GM23338 (cell line): ENCODE data around the gene CDK5. TPM values are rescaled to one million over a fixed set of nuclear protein-coding genes. Genes with fewer than 3 reads are reported as not detected.

Source experiments
- ATAC-seq: fragments of 200-7000 bp; cut with Tn5 transposase; 3 replicates; pipeline ENCODE4 v1.9.1; 2020
- DNase-seq: peaks from one replicate; pipeline ENCODE4 v3.0.0-alpha.2; 2015; ENCODE audit warnings: low spot score
- H2AFZ ChIP-seq: fragments of 200-600 bp; sonication (generic); 2 replicates; pipeline ENCODE4 v1.8.0; 2016; ENCODE audit warnings: antibody characterized with exemption, mild to moderate bottlenecking, moderate library complexity
- H3F3A ChIP-seq: fragments of 200-600 bp; sonication (generic); replicated peaks from 2 replicates; pipeline ENCODE4 v1.8.0; 2017; ENCODE audit warnings: antibody characterized with exemption, mixed run types, low read depth
- H3K27ac ChIP-seq: fragments of 200-600 bp; sonication (generic); 2 replicates; pipeline ENCODE4 v1.6.1; 2016; ENCODE audit warnings: low read depth
- H3K27me3 ChIP-seq: fragments of 200-600 bp; sonication (generic); 2 replicates; pipeline ENCODE4 v1.8.0; 2016; ENCODE audit warnings: mild to moderate bottlenecking, mixed run types, moderate library complexity; ENCODE audit not compliant: insufficient read depth
- H3K36me3 ChIP-seq: fragments of 200-600 bp; sonication (generic); 2 replicates; pipeline ENCODE4 v1.8.0; 2016; ENCODE audit warnings: mild to moderate bottlenecking; ENCODE audit not compliant: insufficient read depth
- H3K4me1 ChIP-seq: fragments of 200-600 bp; sonication (generic); 2 replicates; pipeline ENCODE4 v1.8.0; 2016; ENCODE audit warnings: mild to moderate bottlenecking, moderate library complexity; ENCODE audit not compliant: insufficient read depth
- H3K4me2 ChIP-seq: fragments of 200-600 bp; sonication (generic); 2 replicates; pipeline ENCODE4 v1.7.1; 2017; ENCODE audit warnings: mixed run types
- H3K4me3 ChIP-seq: fragments of 200-600 bp; sonication (generic); 2 replicates; pipeline ENCODE4 v1.6.1; 2016; ENCODE audit warnings: mixed run types
- H3K79me2 ChIP-seq: fragments of 200-600 bp; sonication (generic); replicated peaks from 2 replicates; pipeline ENCODE4 v1.8.0; 2017; ENCODE audit warnings: mild to moderate bottlenecking; ENCODE audit not compliant: insufficient read depth
- H3K9me2 ChIP-seq: fragments of 200-600 bp; sonication (generic); 2 replicates; pipeline ENCODE4 v1.8.0; 2017; ENCODE audit not compliant: insufficient read depth
- H4K20me1 ChIP-seq: fragments of 200-600 bp; sonication (generic); replicated peaks from 2 replicates; pipeline ENCODE4 v1.8.0; 2017; ENCODE audit warnings: mild to moderate bottlenecking; ENCODE audit not compliant: insufficient read depth
- H3K27ac Mint-ChIP-seq: 2 replicates; pipeline ENCODE4 v1.8.0; 2020; ENCODE audit warnings: inconsistent platforms, mild to moderate bottlenecking, moderate library complexity, mixed read lengths
- H3K27me3 Mint-ChIP-seq: 3 replicates; pipeline ENCODE4 v1.8.0; 2022; ENCODE audit warnings: low read depth, mild to moderate bottlenecking, moderate library complexity, mixed read lengths, inconsistent platforms; ENCODE audit not compliant: insufficient read depth, poor library complexity
- H3K36me3 Mint-ChIP-seq: 3 replicates; pipeline ENCODE4 v1.8.0; 2021; ENCODE audit warnings: low read depth, mild to moderate bottlenecking, inconsistent platforms, moderate library complexity, mixed read lengths
- H3K4me1 Mint-ChIP-seq: 3 replicates; pipeline ENCODE4 v1.8.0; 2020; ENCODE audit warnings: mild to moderate bottlenecking, inconsistent platforms, mixed read lengths
- H3K4me3 Mint-ChIP-seq: 3 replicates; pipeline ENCODE4 v1.8.0; 2021; ENCODE audit warnings: moderate library complexity, mild to moderate bottlenecking, inconsistent platforms, mixed read lengths
- H3K9me3 Mint-ChIP-seq: 3 replicates; pipeline ENCODE4 v1.8.0; 2020; ENCODE audit warnings: moderate library complexity, mild to moderate bottlenecking, inconsistent platforms, mixed read lengths
- CREB1 ChIP-seq: fragments of 250-450 bp; sonication (Bioruptor Pico); IDR thresholded peaks from 2 replicates; pipeline ENCODE4 v1.5.0; 2020; ENCODE audit warnings: low read depth, mild to moderate bottlenecking, moderate library complexity
- CTCF ChIP-seq, 2 experiments: fragments of 200-600 bp in 1 of 2; sonication (generic) in 1 of 2; conservative IDR thresholded peaks; 2 replicates each; pipeline versions ENCODE4 v1.5.1 to v1.6.1; 2016 to 2017; ENCODE audit warnings: antibody characterized with exemption in 2 of 2, low read depth in 2 of 2, mild to moderate bottlenecking in 2 of 2, moderate library complexity in 1 of 2
- EZH2phosphoT487 ChIP-seq: fragments of 200-600 bp; sonication (generic); IDR thresholded peaks from one replicate; pipeline ENCODE4 v1.8.1; 2018; ENCODE audit warnings: antibody characterized with exemption; ENCODE audit not compliant: unreplicated experiment
- NANOG ChIP-seq: IDR thresholded peaks from 2 replicates; pipeline ENCODE4 v1.6.1; 2016; ENCODE audit warnings: antibody characterized with exemption, borderline replicate concordance
- REST ChIP-seq: IDR thresholded peaks from one replicate; pipeline ENCODE4 v1.6.1; 2018; ENCODE audit warnings: antibody characterized with exemption; ENCODE audit not compliant: unreplicated experiment
- ZNF114 ChIP-seq: fragments of 250-450 bp; sonication (Bioruptor Pico); IDR thresholded peaks from 2 replicates; pipeline ENCODE4 v1.5.0; 2020; ENCODE audit warnings: mild to moderate bottlenecking, moderate library complexity
- long read RNA-seq: library from polyadenylated mRNA; unstranded; transcript quantifications from one replicate; pipeline ENCODE4 v2.0.0, GENCODE V29; 2020; ENCODE audit not compliant: unreplicated experiment
- polyA plus RNA-seq: library from polyadenylated mRNA; unstranded; fragments of >200 nt; fragmentation: Nextera tagmentation; extraction: Ambion mirVana; gene quantifications from 2 replicates; pipeline ENCODE4 v1.2.1, GENCODE V29; 2016
- total RNA-seq: library from RNA; depleted of rRNA; stranded (reverse); fragments of >200 nt; shearing (Covaris generic); gene quantifications from 2 replicates; pipeline ENCODE4 v1.2.3, GENCODE V29; 2014; rRNA removed
- TF ChIP-seq, protein P1 (sequence below): fragments of 250-450 bp; sonication (Bioruptor Pico); IDR thresholded peaks from 2 replicates; pipeline ENCODE4 v1.5.0; 2020; ENCODE audit warnings: mild to moderate bottlenecking, moderate library complexity
- TF ChIP-seq, protein P2 (sequence below): IDR thresholded peaks from 2 replicates; pipeline ENCODE4 v1.6.1; 2016; ENCODE audit warnings: antibody characterized with exemption

Gene CDK5
- total RNA-seq (17.4 and 19.8 TPM in 2 replicates), polyA plus RNA-seq (27.1 TPM in 2 replicates)
- long read RNA-seq, transcript CDK5-204 (12 exons, 1,758 nt): major isoform, 14 of 18 reads
- long read RNA-seq, partial matches to known transcripts: 1 of 18 reads
- long read RNA-seq, other reads (novel, unspliced or antisense): 1 of 18 reads

DNA sequence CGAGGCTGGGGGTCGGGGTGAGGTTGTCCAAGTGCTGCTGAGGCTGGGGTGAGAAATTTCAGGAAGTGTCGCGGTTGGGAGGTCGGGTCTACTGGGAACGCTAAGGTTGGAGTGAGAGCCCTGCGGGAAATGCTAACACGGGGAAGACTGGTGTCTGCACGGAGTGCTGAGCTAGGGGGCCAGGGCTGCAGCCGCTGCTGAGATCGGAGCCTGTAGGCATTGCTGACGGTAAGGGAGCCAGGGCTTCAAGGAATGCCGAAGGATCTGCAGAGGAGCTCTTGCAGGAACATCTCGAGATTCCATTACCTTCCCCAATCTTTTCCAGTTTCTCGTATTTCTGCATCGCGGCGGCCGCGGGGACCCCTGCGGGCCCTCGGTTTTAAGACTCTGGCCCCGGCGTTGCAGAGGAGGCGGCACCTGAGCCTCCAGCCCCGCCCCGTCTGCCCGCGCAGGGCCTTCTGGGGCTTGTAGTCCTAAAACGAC lies at the start of gene CDK5:
TSS of gene CDK5 (minus strand) at position 392 of the 483 bp plus-strand sequence. CDS start at position 343, 49 bp downstream.
- peak within 1 kb of the TSS; percentile 95 for H3K4me2 ChIP-seq
- peak within 1 kb of the TSS; percentile 74 for H3K27ac Mint-ChIP-seq
- peaks cover 14% of the 10 kb centered on the region for H3F3A ChIP-seq
- H3K36me3 ChIP-seq: no peaks in the 10 kb centered on the region
- H3K27me3 ChIP-seq: peaks cover 36% of the 10 kb centered on the region
- peaks cover 42% of the 10 kb centered on the region for H3K27me3 Mint-ChIP-seq
- peak within 1 kb of the TSS; percentile 99 for H3K4me3 ChIP-seq
- H3K4me1 Mint-ChIP-seq: peaks cover 45% of the 10 kb centered on the region
- no peak within 1 kb of the TSS for H3K27ac ChIP-seq
- H3K4me3 Mint-ChIP-seq: peak within 1 kb of the TSS; percentile 86
- TF ChIP-seq, protein P1, sequence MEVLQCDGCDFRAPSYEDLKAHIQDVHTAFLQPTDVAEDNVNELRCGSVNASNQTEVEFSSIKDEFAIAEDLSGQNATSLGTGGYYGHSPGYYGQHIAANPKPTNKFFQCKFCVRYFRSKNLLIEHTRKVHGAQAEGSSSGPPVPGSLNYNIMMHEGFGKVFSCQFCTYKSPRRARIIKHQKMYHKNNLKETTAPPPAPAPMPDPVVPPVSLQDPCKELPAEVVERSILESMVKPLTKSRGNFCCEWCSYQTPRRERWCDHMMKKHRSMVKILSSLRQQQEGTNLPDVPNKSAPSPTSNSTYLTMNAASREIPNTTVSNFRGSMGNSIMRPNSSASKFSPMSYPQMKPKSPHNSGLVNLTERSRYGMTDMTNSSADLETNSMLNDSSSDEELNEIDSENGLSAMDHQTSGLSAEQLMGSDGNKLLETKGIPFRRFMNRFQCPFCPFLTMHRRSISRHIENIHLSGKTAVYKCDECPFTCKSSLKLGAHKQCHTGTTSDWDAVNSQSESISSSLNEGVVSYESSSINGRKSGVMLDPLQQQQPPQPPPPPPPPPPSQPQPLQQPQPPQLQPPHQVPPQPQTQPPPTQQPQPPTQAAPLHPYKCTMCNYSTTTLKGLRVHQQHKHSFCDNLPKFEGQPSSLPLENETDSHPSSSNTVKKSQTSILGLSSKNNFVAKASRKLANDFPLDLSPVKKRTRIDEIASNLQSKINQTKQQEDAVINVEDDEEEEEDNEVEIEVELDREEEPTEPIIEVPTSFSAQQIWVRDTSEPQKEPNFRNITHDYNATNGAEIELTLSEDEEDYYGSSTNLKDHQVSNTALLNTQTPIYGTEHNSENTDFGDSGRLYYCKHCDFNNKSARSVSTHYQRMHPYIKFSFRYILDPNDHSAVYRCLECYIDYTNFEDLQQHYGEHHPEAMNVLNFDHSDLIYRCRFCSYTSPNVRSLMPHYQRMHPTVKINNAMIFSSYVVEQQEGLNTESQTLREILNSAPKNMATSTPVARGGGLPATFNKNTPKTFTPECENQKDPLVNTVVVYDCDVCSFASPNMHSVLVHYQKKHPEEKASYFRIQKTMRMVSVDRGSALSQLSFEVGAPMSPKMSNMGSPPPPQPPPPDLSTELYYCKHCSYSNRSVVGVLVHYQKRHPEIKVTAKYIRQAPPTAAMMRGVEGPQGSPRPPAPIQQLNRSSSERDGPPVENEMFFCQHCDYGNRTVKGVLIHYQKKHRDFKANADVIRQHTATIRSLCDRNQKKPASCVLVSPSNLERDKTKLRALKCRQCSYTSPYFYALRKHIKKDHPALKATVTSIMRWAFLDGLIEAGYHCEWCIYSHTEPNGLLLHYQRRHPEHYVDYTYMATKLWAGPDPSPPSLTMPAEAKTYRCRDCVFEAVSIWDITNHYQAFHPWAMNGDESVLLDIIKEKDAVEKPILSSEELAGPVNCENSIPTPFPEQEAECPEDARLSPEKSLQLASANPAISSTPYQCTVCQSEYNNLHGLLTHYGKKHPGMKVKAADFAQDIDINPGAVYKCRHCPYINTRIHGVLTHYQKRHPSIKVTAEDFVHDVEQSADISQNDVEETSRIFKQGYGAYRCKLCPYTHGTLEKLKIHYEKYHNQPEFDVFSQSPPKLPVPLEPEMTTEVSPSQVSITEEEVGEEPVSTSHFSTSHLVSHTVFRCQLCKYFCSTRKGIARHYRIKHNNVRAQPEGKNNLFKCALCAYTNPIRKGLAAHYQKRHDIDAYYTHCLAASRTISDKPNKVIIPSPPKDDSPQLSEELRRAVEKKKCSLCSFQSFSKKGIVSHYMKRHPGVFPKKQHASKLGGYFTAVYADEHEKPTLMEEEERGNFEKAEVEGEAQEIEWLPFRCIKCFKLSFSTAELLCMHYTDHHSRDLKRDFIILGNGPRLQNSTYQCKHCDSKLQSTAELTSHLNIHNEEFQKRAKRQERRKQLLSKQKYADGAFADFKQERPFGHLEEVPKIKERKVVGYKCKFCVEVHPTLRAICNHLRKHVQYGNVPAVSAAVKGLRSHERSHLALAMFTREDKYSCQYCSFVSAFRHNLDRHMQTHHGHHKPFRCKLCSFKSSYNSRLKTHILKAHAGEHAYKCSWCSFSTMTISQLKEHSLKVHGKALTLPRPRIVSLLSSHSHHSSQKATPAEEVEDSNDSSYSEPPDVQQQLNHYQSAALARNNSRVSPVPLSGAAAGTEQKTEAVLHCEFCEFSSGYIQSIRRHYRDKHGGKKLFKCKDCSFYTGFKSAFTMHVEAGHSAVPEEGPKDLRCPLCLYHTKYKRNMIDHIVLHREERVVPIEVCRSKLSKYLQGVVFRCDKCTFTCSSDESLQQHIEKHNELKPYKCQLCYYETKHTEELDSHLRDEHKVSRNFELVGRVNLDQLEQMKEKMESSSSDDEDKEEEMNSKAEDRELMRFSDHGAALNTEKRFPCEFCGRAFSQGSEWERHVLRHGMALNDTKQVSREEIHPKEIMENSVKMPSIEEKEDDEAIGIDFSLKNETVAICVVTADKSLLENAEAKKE (CRISPR knock-in tag): no peak
- TF ChIP-seq CTCF (conservative IDR thresholded peaks at IDR 0.05; ENCODE audit: low read depth in 2 of 2) (no peak), ZNF114 (CRISPR knock-in tag) (no peak), NANOG (no peak), REST (no peak), CREB1 (no peak), EZH2phosphoT487 (no peak)
- TF ChIP-seq, protein P2, sequence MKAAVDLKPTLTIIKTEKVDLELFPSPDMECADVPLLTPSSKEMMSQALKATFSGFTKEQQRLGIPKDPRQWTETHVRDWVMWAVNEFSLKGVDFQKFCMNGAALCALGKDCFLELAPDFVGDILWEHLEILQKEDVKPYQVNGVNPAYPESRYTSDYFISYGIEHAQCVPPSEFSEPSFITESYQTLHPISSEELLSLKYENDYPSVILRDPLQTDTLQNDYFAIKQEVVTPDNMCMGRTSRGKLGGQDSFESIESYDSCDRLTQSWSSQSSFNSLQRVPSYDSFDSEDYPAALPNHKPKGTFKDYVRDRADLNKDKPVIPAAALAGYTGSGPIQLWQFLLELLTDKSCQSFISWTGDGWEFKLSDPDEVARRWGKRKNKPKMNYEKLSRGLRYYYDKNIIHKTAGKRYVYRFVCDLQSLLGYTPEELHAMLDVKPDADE: no peak
- 0 out of 2 replicates have a peak, but pooled peaks cover 3% of the 10 kb centered on the region for H3K79me2 ChIP-seq
- peak within 1 kb of the TSS; percentile 72 for H2AFZ ChIP-seq
- H3K9me2 ChIP-seq: no peaks in the 10 kb centered on the region
- no peaks in the 10 kb centered on the region for H3K9me3 Mint-ChIP-seq
- H3K36me3 Mint-ChIP-seq: no peaks in the 10 kb centered on the region
- ATAC-seq (peak; percentile 13), DNase-seq (no peak)
- H3K4me1 ChIP-seq: peaks cover 32% of the 10 kb centered on the region
- H4K20me1 ChIP-seq: no peaks in the 10 kb centered on the region; the same call in 1 of the 2 replicates
